Measurements from ENCODE around the gene CRADD.
A peak's percentile ranks its signal among the peaks of the same experiment; 100 is the strongest.

CRADD gene

DNA sequence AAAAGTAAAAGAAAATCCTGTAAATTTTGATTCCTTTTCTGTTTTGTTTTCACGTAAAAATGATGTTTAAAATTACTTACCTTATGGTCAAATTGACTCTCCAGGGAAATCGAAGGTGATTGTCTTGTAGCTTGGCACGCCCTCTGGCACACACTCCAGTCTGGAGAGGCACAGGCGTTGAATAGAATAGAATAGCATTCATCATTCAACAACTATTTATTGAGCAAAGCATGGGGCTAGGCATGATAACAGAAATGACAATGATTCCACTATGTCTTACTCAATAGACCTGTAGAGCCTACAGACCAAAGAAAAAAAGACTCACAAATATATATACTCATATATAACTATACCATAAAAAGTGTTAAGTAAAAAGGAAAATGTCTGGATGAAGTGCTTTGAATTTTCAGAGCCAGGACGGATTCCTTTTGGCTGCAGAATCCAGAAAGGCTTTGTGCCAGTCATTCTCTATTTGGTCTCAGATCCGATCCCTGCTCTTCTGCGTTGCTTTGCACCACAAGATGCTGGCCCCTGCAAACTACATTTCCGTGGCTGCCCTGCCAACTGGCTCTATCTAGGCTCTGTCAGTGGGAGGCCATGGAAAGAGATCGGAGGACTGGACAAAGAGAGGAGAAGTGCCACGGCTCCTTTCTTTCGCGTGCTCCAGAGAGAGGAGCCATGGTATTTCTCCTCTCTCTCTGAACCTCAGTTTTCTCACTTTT lies 231.8 kb downstream of the CRADD start:
- Histone ChIP-seq H3K4me1 (peaks cover 0 to 19% (median 4%) of the 10 kb centered on the region in 4 donors), H3K9me3 (no peaks in the 10 kb centered on the region), H3K4me3 (no peak overlapping the region), H3K27me3 (no peaks in the 10 kb centered on the region), H3K36me3 (no peaks in the 10 kb centered on the region), H3K27ac (peak overlapping the region in 1 of 2 donors; percentile 25)
- peak in 1 of 2 donors; percentile 45 for DNase-seq
- TF ChIP-seq CTCF (IDR thresholded peaks at IDR 0.05), result no peak
- intact Hi-C loops (cut with DNase I; ENCODE audit: low total_unique reads), result no loop called here

GRCh38 chr12:93911396-93911795 lies 234.2 kb downstream of the CRADD start:
- H3K27me3 ChIP-seq, result no peaks in the 10 kb centered on the region
- H3K4me1 ChIP-seq, result peaks cover 0 to 32% (median 7%) of the 10 kb centered on the region in 4 donors
- intact Hi-C loops (cut with DNase I; ENCODE audit: low total_unique reads), result no loop called here
- H3K27ac ChIP-seq, result no peak overlapping the region
- TF ChIP-seq CTCF (IDR thresholded peaks at IDR 0.05), result no peak
- no peaks in the 10 kb centered on the region for H3K9me3 ChIP-seq
- H3K36me3 ChIP-seq, result no peaks in the 10 kb centered on the region
- no peak overlapping the region for H3K4me3 ChIP-seq
- DNase-seq, result no peak

- no peak for DNase-seq
- no peaks in the 10 kb centered on the region for H3K36me3 ChIP-seq
- peaks cover 0 to 40% (median 9%) of the 10 kb centered on the region in 4 donors for H3K4me1 ChIP-seq
- no peaks in the 10 kb centered on the region for H3K27me3 ChIP-seq
- no peak overlapping the region for H3K27ac ChIP-seq
- no peaks in the 10 kb centered on the region for H3K9me3 ChIP-seq
- H3K4me3 ChIP-seq, result no peak overlapping the region
- intact Hi-C loops (cut with DNase I; ENCODE audit: low total_unique reads), result no loop called here
- no peak for TF ChIP-seq CTCF (IDR thresholded peaks at IDR 0.05)
These were observed 235.0 kb downstream of the CRADD start for GRCh38 chr12:93912086-93912733.

- DNase-seq, result no peak
- TF ChIP-seq CTCF (IDR thresholded peaks at IDR 0.05), result no peak
- H3K4me1 ChIP-seq, result peaks cover 0 to 52% (median 14%) of the 10 kb centered on the region in 4 donors
- no peaks in the 10 kb centered on the region for H3K9me3 ChIP-seq
- H3K36me3 ChIP-seq, result no peaks in the 10 kb centered on the region
- no peaks in the 10 kb centered on the region for H3K27me3 ChIP-seq
- no peak overlapping the region for H3K4me3 ChIP-seq
- intact Hi-C loops (cut with DNase I; ENCODE audit: low total_unique reads), result no loop called here
- peak overlapping the region; percentile 20 to 21 for H3K27ac ChIP-seq
These were observed 236.7 kb downstream of the CRADD start for GRCh38 chr12:93913845-93914244.

GRCh38 chr12:93914281-93914680 lies 237.1 kb downstream of the CRADD start:
- Histone ChIP-seq H3K36me3 (no peaks in the 10 kb centered on the region), H3K4me3 (no peak overlapping the region), H3K27me3 (no peaks in the 10 kb centered on the region), H3K4me1 (peaks cover 0 to 51% (median 14%) of the 10 kb centered on the region in 4 donors), H3K9me3 (no peaks in the 10 kb centered on the region), H3K27ac (peak overlapping the region in 1 of 2 donors; percentile 21)
- DNase-seq, result no peak
- TF ChIP-seq CTCF (IDR thresholded peaks at IDR 0.05), result no peak
- intact Hi-C loops (cut with DNase I; ENCODE audit: low total_unique reads), result no loop called here

Measured in tibial artery (tissue), 4 donors.